Stomach (tissue), 9 donors: ENCODE data around the gene ABCA12. TPM values are rescaled to one million over a fixed set of nuclear protein-coding genes. Genes with fewer than 3 reads are reported as not detected.

Experiments
- DNase-seq, 2 donors: peaks; one replicate each; pipeline versions ENCODE4 v3.0.0 to v3.0.0-alpha.2; 2013 to 2019
- H3K27ac ChIP-seq, 5 donors: fragments of 200-600 bp in 4 of 5; sonication (generic) in 4 of 5; one replicate each; pipeline ENCODE4 v1.5.1; 2013 to 2019; ENCODE audit warnings: mild to moderate bottlenecking in 1 of 5, moderate library complexity in 1 of 5
- H3K27me3 ChIP-seq, 3 donors: fragments of 200-600 bp; sonication (generic); one replicate each; pipeline ENCODE4 v1.5.1; 2017 to 2019; ENCODE audit warnings: mixed run types in 1 of 3
- H3K36me3 ChIP-seq, 4 donors: fragments of 200-600 bp; sonication (generic); 1 replicate in 3 of 4; 2 replicates in 1 of 4; pipeline ENCODE4 v1.5.1; 2016 to 2019
- H3K4me1 ChIP-seq, 4 donors: fragments of 200-600 bp; sonication (generic); one replicate each; pipeline ENCODE4 v1.5.1; 2016 to 2019
- H3K4me3 ChIP-seq, 4 donors: fragments of 200-600 bp; sonication (generic) in 3 of 4; one replicate each; pipeline ENCODE4 v1.5.1; 2016 to 2019; ENCODE audit warnings: mild to moderate bottlenecking in 1 of 4
- H3K9me3 ChIP-seq, 4 donors: fragments of 200-600 bp; sonication (generic); one replicate each; pipeline ENCODE4 v1.5.1; 2016 to 2019
- EP300 ChIP-seq: sonication (generic); formaldehyde crosslinking; IDR thresholded peaks from one replicate; pipeline ENCODE4 v1.6.1; 2017; ENCODE audit warnings: antibody characterized with exemption
- POLR2A ChIP-seq, 4 donors: fragments of 450-650 bp; IDR thresholded peaks; one replicate each; pipeline ENCODE4 v1.6.1; 2016; ENCODE audit warnings: antibody characterized with exemption in 4 of 4, control low read depth in 2 of 4, mild to moderate bottlenecking in 1 of 4, moderate library complexity in 1 of 4
- POLR2AphosphoS5 ChIP-seq, 3 donors: sonication (generic); formaldehyde crosslinking; IDR thresholded peaks; one replicate each; pipeline ENCODE4 v1.6.1; 2016; ENCODE audit warnings: antibody characterized with exemption in 3 of 3
- WGBS, 5 donors: extraction: QIAGEN DNeasy Blood & Tissue Kit in 3 of 5; methylation state at CpG; one replicate each; pipeline versions ENCODE4 v1.1.5 to v1.1.7; 2013 to 2018; 5-methylcytosine and 5-hydroxymethylcytosine counted together
- intact Hi-C: fragments of 100-400 bp; cut with DNase I; formaldehyde crosslinking; loops from one replicate; pipeline ENCODE4 v1.15.1; 2023; ENCODE audit warnings: low total_unique reads
- polyA plus RNA-seq, 3 donors: library from polyadenylated mRNA; stranded (reverse); fragments of 200-250 nt; gene quantifications; one replicate each; pipeline ENCODE4 v1.2.3, GENCODE V29; 2013
- total RNA-seq, 5 donors: library from RNA; depleted of rRNA; stranded (reverse); fragments of >200 nt; gene quantifications; one replicate each; pipeline versions ENCODE4 v1.1.0 to v1.2.3, GENCODE V29; 2014 to 2016
- TF ChIP-seq, protein P1 (sequence below), 7 experiments: fragments of 450-650 bp in 4 of 7; fragments of 200-600 bp in 3 of 7; sonication (generic) in 3 of 7; IDR thresholded peaks; one replicate each; pipeline ENCODE4 v1.5.1; 2016 to 2019; ENCODE audit warnings: antibody characterized with exemption in 7 of 7, control low read depth in 2 of 7, mild to moderate bottlenecking in 1 of 7
- donor health status: healthy with polysubstance abuse.
- donor health status: Bipolar disorder and iron deficiency.
- donor health status: healthy.

The ABCA12 gene
- total and polyA plus RNA-seq, 8 donors = under 0.01 to 1.8 (median 0.15) TPM; not detected in 4

DNA sequence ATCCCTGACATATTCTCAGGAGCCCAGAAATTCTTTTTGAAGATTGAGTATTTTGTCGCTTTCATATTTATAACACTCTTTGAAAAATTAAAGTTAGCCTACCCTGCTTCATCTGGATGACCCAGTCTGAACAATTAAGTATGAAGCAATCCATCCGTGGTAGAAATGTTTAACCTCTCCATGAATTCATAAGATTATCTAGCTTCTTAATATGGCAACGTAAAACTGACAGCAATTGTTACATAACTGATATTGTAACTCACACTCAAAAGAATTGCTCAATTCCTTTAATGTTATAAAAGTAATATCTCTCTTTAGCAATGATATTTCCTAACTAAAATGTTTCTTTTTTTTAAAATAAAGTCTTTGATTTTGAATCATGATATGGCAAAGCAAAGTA, 7.2 kb upstream of the ABCA12 start:
- Histone ChIP-seq H3K27ac (no peak overlapping the region), H3K27me3 (no peaks in the 10 kb centered on the region), H3K9me3 (no peaks in the 10 kb centered on the region), H3K4me1 (no peaks in the 10 kb centered on the region), H3K36me3 (no peaks in the 10 kb centered on the region), H3K4me3 (no peak overlapping the region)
- 45 to 79% (median 63%) methylated on average over 3 of the region's 3 CpGs for WGBS, 5 donors
- no peak for TF ChIP-seq POLR2A (IDR thresholded peaks at IDR 0.05)
- TF ChIP-seq, protein P1, sequence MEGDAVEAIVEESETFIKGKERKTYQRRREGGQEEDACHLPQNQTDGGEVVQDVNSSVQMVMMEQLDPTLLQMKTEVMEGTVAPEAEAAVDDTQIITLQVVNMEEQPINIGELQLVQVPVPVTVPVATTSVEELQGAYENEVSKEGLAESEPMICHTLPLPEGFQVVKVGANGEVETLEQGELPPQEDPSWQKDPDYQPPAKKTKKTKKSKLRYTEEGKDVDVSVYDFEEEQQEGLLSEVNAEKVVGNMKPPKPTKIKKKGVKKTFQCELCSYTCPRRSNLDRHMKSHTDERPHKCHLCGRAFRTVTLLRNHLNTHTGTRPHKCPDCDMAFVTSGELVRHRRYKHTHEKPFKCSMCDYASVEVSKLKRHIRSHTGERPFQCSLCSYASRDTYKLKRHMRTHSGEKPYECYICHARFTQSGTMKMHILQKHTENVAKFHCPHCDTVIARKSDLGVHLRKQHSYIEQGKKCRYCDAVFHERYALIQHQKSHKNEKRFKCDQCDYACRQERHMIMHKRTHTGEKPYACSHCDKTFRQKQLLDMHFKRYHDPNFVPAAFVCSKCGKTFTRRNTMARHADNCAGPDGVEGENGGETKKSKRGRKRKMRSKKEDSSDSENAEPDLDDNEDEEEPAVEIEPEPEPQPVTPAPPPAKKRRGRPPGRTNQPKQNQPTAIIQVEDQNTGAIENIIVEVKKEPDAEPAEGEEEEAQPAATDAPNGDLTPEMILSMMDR (IDR thresholded peaks at IDR 0.05) = no peak
- TF ChIP-seq EP300 = no peak
- TF ChIP-seq POLR2AphosphoS5 (IDR thresholded peaks at IDR 0.05) = no peak
- intact Hi-C loops = no loop called here
- DNase-seq = no peak

DNA sequence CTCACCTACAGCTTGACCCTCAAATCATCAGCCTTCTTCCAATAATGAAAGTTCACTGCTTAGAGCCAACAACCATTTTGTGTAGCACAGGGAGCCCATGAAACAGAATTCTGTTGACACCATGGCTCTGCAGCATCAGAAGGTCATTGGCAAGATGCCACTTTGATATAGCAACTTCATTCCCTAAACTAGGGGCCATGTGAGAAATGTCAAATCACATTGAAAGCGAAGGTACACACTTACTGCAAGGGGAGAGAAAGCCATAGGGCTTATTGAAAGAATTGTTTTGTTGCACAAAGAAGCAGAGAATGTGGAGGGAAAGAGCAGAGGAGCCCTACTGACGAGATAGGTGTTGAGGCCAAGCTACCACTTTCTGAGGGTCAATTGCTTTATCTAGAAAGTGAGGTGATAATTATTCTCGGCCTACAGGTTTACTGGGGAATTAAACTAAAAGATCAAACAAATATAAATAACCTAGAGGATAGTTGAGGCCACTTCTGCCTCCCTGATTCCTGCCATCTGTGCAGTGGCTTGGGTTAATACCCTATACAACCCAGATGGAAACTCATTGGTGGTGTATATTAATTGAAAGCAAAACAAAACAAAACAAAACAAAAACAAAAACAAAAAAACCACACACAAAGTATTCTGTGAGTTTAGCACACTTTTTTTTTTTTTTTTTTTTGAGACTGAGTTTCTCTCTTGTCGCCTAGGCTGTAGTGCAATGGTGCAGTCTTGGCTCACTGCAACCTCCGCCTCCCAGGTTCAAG, 5.9 kb upstream of the ABCA12 start:
- TF ChIP-seq POLR2A (IDR thresholded peaks at IDR 0.05) = no peak
- TF ChIP-seq, protein P1 (IDR thresholded peaks at IDR 0.05) = no peak
- TF ChIP-seq POLR2AphosphoS5 (IDR thresholded peaks at IDR 0.05) = no peak
- TF ChIP-seq EP300 = no peak
- Histone ChIP-seq H3K4me3 (no peak overlapping the region), H3K9me3 (no peaks in the 10 kb centered on the region), H3K36me3 (no peaks in the 10 kb centered on the region), H3K27ac (no peak overlapping the region), H3K4me1 (no peaks in the 10 kb centered on the region), H3K27me3 (no peaks in the 10 kb centered on the region)
- 67 to 82% (median 72%) methylated on average over 5 of the region's 5 CpGs for WGBS, 5 donors
- intact Hi-C loops = no loop called here
- DNase-seq = no peak

DNA sequence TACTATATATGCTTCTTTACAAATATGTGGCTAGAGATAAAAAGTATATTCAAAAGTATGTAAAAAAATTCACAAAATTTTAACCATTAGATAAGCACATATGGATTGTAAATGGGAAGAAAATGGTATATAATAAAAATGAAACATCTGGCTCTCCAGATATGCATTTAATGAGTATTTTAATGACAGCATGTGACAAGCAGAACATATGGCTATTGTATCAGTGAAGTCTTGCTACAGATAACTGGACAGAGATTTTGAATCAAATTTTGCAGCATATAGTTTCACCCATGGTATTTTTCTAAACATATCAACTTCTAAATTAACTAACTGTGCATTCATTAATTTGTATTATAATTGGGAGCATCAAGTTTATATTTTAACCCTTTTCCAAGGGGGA, 5.0 kb upstream of the ABCA12 start:
- no peaks in the 10 kb centered on the region for H3K36me3 ChIP-seq
- no peak overlapping the region for H3K4me3 ChIP-seq
- H3K27me3 ChIP-seq = no peaks in the 10 kb centered on the region
- no peaks in the 10 kb centered on the region for H3K9me3 ChIP-seq
- H3K4me1 ChIP-seq = no peaks in the 10 kb centered on the region
- no peak for DNase-seq
- intact Hi-C loops = no loop called here
- no peak overlapping the region for H3K27ac ChIP-seq
- TF ChIP-seq, protein P1 (IDR thresholded peaks at IDR 0.05) = no peak
- no peak for TF ChIP-seq POLR2A (IDR thresholded peaks at IDR 0.05)
- no peak for TF ChIP-seq EP300
- TF ChIP-seq POLR2AphosphoS5 (IDR thresholded peaks at IDR 0.05) = no peak

DNA sequence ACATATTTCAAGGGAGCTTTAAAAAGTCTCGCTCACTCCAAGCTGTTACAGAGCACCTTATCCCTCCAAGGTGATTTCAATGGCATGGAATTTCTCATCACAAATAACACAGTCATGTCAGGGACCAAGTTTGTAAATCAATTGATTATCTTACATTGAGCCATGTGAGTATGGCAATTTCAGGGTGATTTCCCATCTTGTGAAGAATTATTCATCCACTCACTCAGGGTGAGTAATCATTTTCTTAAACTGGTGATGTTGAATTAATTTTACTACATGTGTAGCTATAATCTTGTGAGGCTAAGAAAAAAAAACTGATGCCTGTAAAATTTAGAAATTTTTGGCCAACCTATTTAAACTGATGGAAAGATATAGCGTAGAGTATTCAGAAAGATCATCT, 3.3 kb upstream of the ABCA12 start:
- H3K9me3 ChIP-seq = no peaks in the 10 kb centered on the region
- H3K4me1 ChIP-seq = no peaks in the 10 kb centered on the region
- intact Hi-C loops = no loop called here
- TF ChIP-seq POLR2A (IDR thresholded peaks at IDR 0.05) (no peak), POLR2AphosphoS5 (IDR thresholded peaks at IDR 0.05) (no peak), EP300 (no peak)
- TF ChIP-seq, protein P1 (IDR thresholded peaks at IDR 0.05) = no peak
- no peak overlapping the region for H3K27ac ChIP-seq
- WGBS, 5 donors = 90 to 93% (median 92%) methylated on average over 2 of the region's 2 CpGs
- H3K4me3 ChIP-seq = no peak overlapping the region
- DNase-seq = no peak
- no peaks in the 10 kb centered on the region for H3K36me3 ChIP-seq
- no peaks in the 10 kb centered on the region for H3K27me3 ChIP-seq
